ENCODE results near the gene GRB2. TPM values are rescaled to one million over a fixed set of nuclear protein-coding genes. Genes with fewer than 3 reads are reported as not detected.
"Not testable (repeated sequence)": the region's sequence is repeated elsewhere in the genome, so short reads cannot be mapped to it uniquely, and the experiment has no call there.

The GRB2 gene
- 307 and 320 TPM in 2 replicates for total RNA-seq

GRCh38 chr17:75405365-75406221 lies at the start of gene GRB2:
Gene GRB2 (minus strand): TSS chr17:75405678. CDS start chr17:75393628, 12,050 bp downstream.
- Mint-ChIP-seq H3K4me1 (peaks cover 43% of the 10 kb centered on the region), H3K27me3 (no peaks in the 10 kb centered on the region), H3K27ac (peak within 1 kb of the TSS; percentile 97), H3K4me3 (peak within 1 kb of the TSS; percentile 99), H3K9me3 (no peaks in the 10 kb centered on the region), H3K36me3 (ENCODE audit: low read depth) (peaks cover 27% of the 10 kb centered on the region)
- DNase-seq (peak; percentile 100), ATAC-seq (ENCODE audit: low read depth) (peak; percentile 81)
- CTCF ChIA-PET = interaction anchor here (0.7 to 2.5 kb wide), 8 partner anchors 60 to 292 kb away, joined by 3 to 17 read pairs (median 5); partner anchors contain the start of gene SLC25A19
- intact Hi-C loops (cut with micrococcal nuclease) = loop anchor here (1.0 to 10.0 kb wide), 8 partner anchors 17 to 1332 kb away; partner anchors contain the start of genes GGA3, MFSD11, MRPS7 and NUP85
- TF ChIP-seq CTCF (IDR thresholded peaks at IDR 0.05) = no peak
- POLR2A ChIA-PET = interaction anchor here (0.6 to 6.7 kb wide), 29 partner anchors 9 to 374 kb away, joined by 3 to 136 read pairs (median 7); partner anchors contain the start of genes GGA3, MIF4GD, MRPS7 and SLC25A19

- H3K36me3 Mint-ChIP-seq (ENCODE audit: low read depth); DNase-seq; H3K4me3 Mint-ChIP-seq; CTCF ChIA-PET; intact Hi-C loops (cut with micrococcal nuclease); H3K27me3 Mint-ChIP-seq; ATAC-seq (ENCODE audit: low read depth); H3K27ac Mint-ChIP-seq; H3K9me3 Mint-ChIP-seq; POLR2A ChIA-PET: not testable (repeated sequence)
- H3K4me1 Mint-ChIP-seq = peaks cover 35% of the 10 kb centered on the region
These were observed 49.2 kb upstream of the GRB2 start for GRCh38 chr17:75454672-75455071.

- POLR2A ChIA-PET = no interaction called here
- Mint-ChIP-seq H3K4me3 (no peak overlapping the region), H3K27ac (no peak overlapping the region), H3K4me1 (peaks cover 31% of the 10 kb centered on the region), H3K27me3 (no peaks in the 10 kb centered on the region), H3K36me3 (ENCODE audit: low read depth) (peaks cover 1% of the 10 kb centered on the region), H3K9me3 (no peaks in the 10 kb centered on the region)
- intact Hi-C loops (cut with micrococcal nuclease) = no loop called here
- DNase-seq = no peak
- CTCF ChIA-PET = no interaction called here
- TF ChIP-seq CTCF (IDR thresholded peaks at IDR 0.05) = no peak
- no peak for ATAC-seq (ENCODE audit: low read depth)
These were observed 48.7 kb upstream of the GRB2 start for GRCh38 chr17:75454193-75454592.

- ATAC-seq (ENCODE audit: low read depth) (no peak), DNase-seq (no peak)
- H3K9me3 Mint-ChIP-seq = no peaks in the 10 kb centered on the region
- ChIA-PET CTCF (no interaction called here), POLR2A (no interaction called here)
- no peak overlapping the region for H3K4me3 Mint-ChIP-seq
- intact Hi-C loops (cut with micrococcal nuclease) = no loop called here
- TF ChIP-seq CTCF (IDR thresholded peaks at IDR 0.05) = no peak
- H3K27ac Mint-ChIP-seq = no peak overlapping the region
- no peaks in the 10 kb centered on the region for H3K36me3 Mint-ChIP-seq (ENCODE audit: low read depth)
- no peaks in the 10 kb centered on the region for H3K27me3 Mint-ChIP-seq
- H3K4me1 Mint-ChIP-seq = peaks cover 6% of the 10 kb centered on the region
These were observed 44.8 kb upstream of the GRB2 start for GRCh38 chr17:75450270-75450669.

GRCh38 chr17:75447951-75448856 lies 42.7 kb upstream of the GRB2 start:
- Mint-ChIP-seq H3K27me3 (no peaks in the 10 kb centered on the region), H3K36me3 (ENCODE audit: low read depth) (no peaks in the 10 kb centered on the region), H3K9me3 (no peaks in the 10 kb centered on the region), H3K27ac (no peak overlapping the region), H3K4me1 (no peaks in the 10 kb centered on the region), H3K4me3 (no peak overlapping the region)
- no peak for DNase-seq
- ChIA-PET CTCF (interaction anchor here (0.7 kb wide), 1 partner anchor 335 kb away, joined by 3 read pairs; no protein-coding TSS in a partner anchor), POLR2A (interaction anchor here (1.9 kb wide), 1 partner anchor 8 kb away, joined by 7 read pairs; the partner anchor contains the start of gene TMEM94)
- ATAC-seq (ENCODE audit: low read depth) = no peak
- TF ChIP-seq CTCF (IDR thresholded peaks at IDR 0.05) = no peak
- intact Hi-C loops (cut with micrococcal nuclease) = no loop called here

- H3K27ac Mint-ChIP-seq; H3K4me3 Mint-ChIP-seq; H3K36me3 Mint-ChIP-seq (ENCODE audit: low read depth); CTCF ChIA-PET; H3K9me3 Mint-ChIP-seq; H3K27me3 Mint-ChIP-seq; POLR2A ChIA-PET; DNase-seq; H3K4me1 Mint-ChIP-seq; ATAC-seq (ENCODE audit: low read depth); intact Hi-C loops (cut with micrococcal nuclease): not testable (repeated sequence)
These were observed 40.4 kb upstream of the GRB2 start for GRCh38 chr17:75445896-75446295.

All from activated B cell treated with CpG ODN at 0.5 μM for 24 hours (primary cell).